KMS-11 (cell line): ENCODE results near the gene PEF1.

Source experiments
- H2AFZ ChIP-seq: fragments of 200-600 bp; sonication (generic); 2 replicates; pipeline ENCODE4 v1.6.1; 2016; ENCODE audit warnings: antibody characterized with exemption, mixed run types, low read depth
- H3K27ac ChIP-seq: fragments of 200-600 bp; sonication (generic); 2 replicates; pipeline ENCODE4 v1.6.1; 2016; ENCODE audit warnings: mild to moderate bottlenecking, mixed run types
- H3K27me3 ChIP-seq: fragments of 200-600 bp; sonication (generic); 2 replicates; pipeline ENCODE4 v1.6.1; 2017; ENCODE audit warnings: mild to moderate bottlenecking, low read depth, mixed run types, moderate library complexity; ENCODE audit not compliant: insufficient read depth
- H3K36me3 ChIP-seq: fragments of 200-600 bp; sonication (generic); 2 replicates; pipeline ENCODE4 v1.6.1; 2017; ENCODE audit warnings: mild to moderate bottlenecking, mixed run types; ENCODE audit not compliant: insufficient read depth
- H3K4me1 ChIP-seq: fragments of 200-600 bp; sonication (generic); 2 replicates; pipeline ENCODE4 v1.6.1; 2016; ENCODE audit warnings: mild to moderate bottlenecking, low read depth, mixed run types; ENCODE audit not compliant: poor library complexity, severe bottlenecking
- H3K4me2 ChIP-seq: fragments of 200-600 bp; sonication (generic); 2 replicates; pipeline ENCODE4 v1.7.0; 2016; ENCODE audit warnings: mild to moderate bottlenecking, mixed run types
- H3K4me3 ChIP-seq: fragments of 200-600 bp; sonication (generic); IDR thresholded peaks from 2 replicates; pipeline ENCODE4 v1.6.1; 2017; ENCODE audit warnings: low read depth, low read length, mixed read lengths; ENCODE audit not compliant: insufficient read depth
- H3K79me2 ChIP-seq: fragments of 200-600 bp; sonication (generic); 2 replicates; pipeline ENCODE4 v1.6.1; 2016; ENCODE audit warnings: low read depth, mixed run types; ENCODE audit not compliant: insufficient read depth
- H3K9ac ChIP-seq: fragments of 200-600 bp; sonication (generic); 2 replicates; pipeline ENCODE4 v1.6.1; 2016; ENCODE audit warnings: mild to moderate bottlenecking, mixed run types
- H4K20me1 ChIP-seq: fragments of 200-600 bp; sonication (generic); 2 replicates; pipeline ENCODE4 v1.6.1; 2016; ENCODE audit warnings: mild to moderate bottlenecking, mixed run types; ENCODE audit not compliant: insufficient read depth
- CTCF ChIP-seq: fragments of 200-600 bp; sonication (generic); conservative IDR thresholded peaks from 2 replicates; pipeline ENCODE4 v1.6.1; 2017; ENCODE audit warnings: low read depth, mild to moderate bottlenecking, antibody characterized with exemption, low read length, moderate library complexity, mixed read lengths

The PEF1 gene

GRCh38 chr1:31643976-31644559 is 608 bp downstream of the PEF1 start:
- H3K36me3 ChIP-seq = no peaks in the 10 kb centered on the region
- no peaks in the 10 kb centered on the region for H3K27me3 ChIP-seq
- peak overlapping the region; percentile 98 for H3K4me3 ChIP-seq
- H4K20me1 ChIP-seq = no peaks in the 10 kb centered on the region; the same call in 1 of the 2 replicates
- peaks cover 32% of the 10 kb centered on the region; the same call in 1 of the 2 replicates for H3K79me2 ChIP-seq
- H3K9ac ChIP-seq = peak overlapping the region; percentile 94
- H3K27ac ChIP-seq = peak overlapping the region; percentile 85
- H3K4me2 ChIP-seq = peak overlapping the region; percentile 81
- peaks cover 16% of the 10 kb centered on the region for H3K4me1 ChIP-seq
- peak overlapping the region; percentile 97 for H2AFZ ChIP-seq
- no peak for TF ChIP-seq CTCF

- Histone ChIP-seq H3K27me3 (no peaks in the 10 kb centered on the region), H2AFZ (no peak overlapping the region), H3K27ac (no peak overlapping the region), H3K36me3 (no peaks in the 10 kb centered on the region), H4K20me1 (no peaks in the 10 kb centered on the region; the same call in 1 of the 2 replicates), H3K4me1 (peaks cover 22% of the 10 kb centered on the region), H3K4me2 (no peak overlapping the region), H3K4me3 (no peak overlapping the region), H3K9ac (no peak overlapping the region), H3K79me2 (peaks cover 32% of the 10 kb centered on the region; the same call in 1 of the 2 replicates)
- TF ChIP-seq CTCF = no peak
Measured at GRCh38 chr1:31642897-31643296, 1.8 kb downstream of the PEF1 start.

- Histone ChIP-seq H3K36me3 (no peaks in the 10 kb centered on the region), H3K27ac (no peak overlapping the region), H3K79me2 (peaks cover 33% of the 10 kb centered on the region), H3K4me3 (no peak overlapping the region), H3K4me1 (peaks cover 22% of the 10 kb centered on the region), H3K4me2 (no peak overlapping the region), H3K9ac (no peak overlapping the region), H3K27me3 (no peaks in the 10 kb centered on the region), H4K20me1 (no peaks in the 10 kb centered on the region; the same call in 1 of the 2 replicates), H2AFZ (no peak overlapping the region)
- no peak for TF ChIP-seq CTCF
Measured at GRCh38 chr1:31642366-31642765, 2.3 kb downstream of the PEF1 start.

GRCh38 chr1:31640964-31641363 is 3.7 kb downstream of the PEF1 start:
- H3K27ac ChIP-seq = no peak overlapping the region

More at GRCh38 chr1:31640964-31641363, 3.7 kb downstream of the PEF1 start:
- Histone ChIP-seq H2AFZ (no peak overlapping the region), H3K79me2 (peaks cover 47% of the 10 kb centered on the region), H3K36me3 (no peaks in the 10 kb centered on the region), H3K4me3 (no peak overlapping the region), H4K20me1 (peaks cover 5% of the 10 kb centered on the region; the same call in 1 of the 2 replicates), H3K4me1 (peaks cover 22% of the 10 kb centered on the region), H3K9ac (no peak overlapping the region), H3K4me2 (no peak overlapping the region), H3K27me3 (no peaks in the 10 kb centered on the region)
- TF ChIP-seq CTCF = no peak
